D721Med (cell line): ENCODE measurements around the gene DPP8.

Experiments
- DNase-seq: peaks from one replicate; pipeline ENCODE4 v3.0.0; 2011; ENCODE audit warnings: low spot score; ENCODE audit not compliant: insufficient read length
- FAIRE-seq: peaks from 2 replicates; lab custom pipeline; 2011; peaks lifted over from hg19 to GRCh38; lab: Jason Lieb, UNC
- TF ChIP-seq, protein P1 (sequence below): IDR thresholded peaks from 2 replicates; pipeline ENCODE4 v1.5.1; 2012; ENCODE audit warnings: mild to moderate bottlenecking, control low read depth; ENCODE audit not compliant: insufficient read depth; ENCODE audit errors: missing control alignments

DPP8 gene

DNA sequence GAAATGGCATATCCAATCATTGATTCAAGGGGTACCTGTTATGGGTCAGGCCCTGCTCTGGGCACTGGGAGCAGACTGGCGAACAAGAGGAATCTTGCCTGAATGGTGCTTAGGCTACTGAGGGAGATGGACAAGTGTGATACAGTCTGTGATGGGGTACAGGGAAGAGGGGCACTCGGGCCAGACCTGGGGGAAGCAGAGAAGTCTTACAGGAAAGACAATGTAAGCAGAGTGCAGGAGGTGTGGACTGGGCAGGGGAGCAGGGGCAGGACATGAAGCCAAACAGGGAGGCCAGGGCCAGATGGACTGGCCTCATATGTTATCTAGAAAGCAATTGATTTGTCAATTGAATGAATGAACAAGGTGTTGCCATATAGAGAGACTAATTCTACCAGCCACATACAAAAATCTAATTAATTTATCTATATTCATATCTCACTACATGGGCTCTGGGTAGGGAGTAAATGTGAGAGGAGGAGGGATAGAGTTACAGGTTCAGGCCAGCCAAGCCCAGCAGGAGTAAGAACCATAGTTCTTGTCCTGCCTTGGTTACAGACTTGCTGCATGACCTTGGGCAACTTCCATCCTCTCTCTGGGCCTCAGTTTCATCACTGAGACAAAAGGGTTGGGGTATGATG lies 91.2 kb downstream of the DPP8 start:
- FAIRE-seq (no peak), DNase-seq (no peak)
- TF ChIP-seq, protein P1, sequence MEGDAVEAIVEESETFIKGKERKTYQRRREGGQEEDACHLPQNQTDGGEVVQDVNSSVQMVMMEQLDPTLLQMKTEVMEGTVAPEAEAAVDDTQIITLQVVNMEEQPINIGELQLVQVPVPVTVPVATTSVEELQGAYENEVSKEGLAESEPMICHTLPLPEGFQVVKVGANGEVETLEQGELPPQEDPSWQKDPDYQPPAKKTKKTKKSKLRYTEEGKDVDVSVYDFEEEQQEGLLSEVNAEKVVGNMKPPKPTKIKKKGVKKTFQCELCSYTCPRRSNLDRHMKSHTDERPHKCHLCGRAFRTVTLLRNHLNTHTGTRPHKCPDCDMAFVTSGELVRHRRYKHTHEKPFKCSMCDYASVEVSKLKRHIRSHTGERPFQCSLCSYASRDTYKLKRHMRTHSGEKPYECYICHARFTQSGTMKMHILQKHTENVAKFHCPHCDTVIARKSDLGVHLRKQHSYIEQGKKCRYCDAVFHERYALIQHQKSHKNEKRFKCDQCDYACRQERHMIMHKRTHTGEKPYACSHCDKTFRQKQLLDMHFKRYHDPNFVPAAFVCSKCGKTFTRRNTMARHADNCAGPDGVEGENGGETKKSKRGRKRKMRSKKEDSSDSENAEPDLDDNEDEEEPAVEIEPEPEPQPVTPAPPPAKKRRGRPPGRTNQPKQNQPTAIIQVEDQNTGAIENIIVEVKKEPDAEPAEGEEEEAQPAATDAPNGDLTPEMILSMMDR, result no peak

DNA sequence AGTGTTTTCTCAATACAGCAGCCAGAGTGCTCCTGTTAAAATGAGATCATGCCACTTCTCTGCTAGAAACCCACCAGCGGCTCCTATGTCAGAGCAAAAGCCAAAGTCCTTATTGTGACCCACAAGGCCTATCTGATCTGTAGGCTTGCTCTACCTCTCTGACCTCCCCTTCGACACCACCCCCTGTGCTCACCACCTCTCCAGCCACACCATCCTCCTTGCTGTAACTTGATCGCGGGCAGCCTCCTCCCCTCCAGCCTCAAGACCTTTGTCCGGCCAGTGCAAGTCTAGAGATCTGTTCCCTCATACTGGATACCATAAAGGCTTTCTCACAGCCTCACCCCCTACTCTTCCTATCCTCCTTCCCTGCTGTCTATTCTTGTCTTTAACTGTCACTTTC lies 92.8 kb downstream of the DPP8 start:
- no peak for FAIRE-seq
- no peak for DNase-seq
- TF ChIP-seq, protein P1, result no peak

DNA sequence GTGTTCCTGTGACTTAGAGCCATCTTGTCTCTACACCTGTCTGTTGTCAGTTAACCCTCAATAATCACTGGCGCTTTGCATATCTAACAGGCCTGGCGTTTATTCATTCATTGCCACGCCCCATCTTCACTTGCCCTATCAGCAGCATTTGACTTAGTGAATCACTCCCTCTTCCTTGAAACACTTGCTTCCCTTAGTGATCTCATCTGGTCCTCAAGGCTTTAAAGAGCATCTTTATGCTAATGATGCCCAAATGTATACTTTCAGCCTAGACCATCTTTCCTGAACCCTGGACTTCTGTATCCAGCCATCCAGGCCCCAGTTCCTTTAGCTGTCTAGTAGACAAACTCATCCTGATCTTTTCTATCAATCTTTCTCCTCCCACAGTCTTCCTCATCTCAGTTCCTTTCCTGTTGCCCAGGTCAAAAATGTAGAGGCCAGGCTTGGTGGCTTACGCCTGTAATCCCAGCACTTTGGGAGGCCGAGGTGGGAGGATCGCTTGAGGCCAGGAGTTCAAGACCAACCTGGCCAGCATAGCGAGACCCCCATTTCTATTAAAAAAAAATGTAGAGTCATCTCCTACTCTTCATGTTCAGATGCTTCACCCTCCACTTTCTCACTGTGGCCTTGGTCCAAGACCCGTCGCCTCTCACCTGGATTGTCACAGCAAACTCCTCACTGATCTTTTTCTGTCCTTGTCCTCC lies 93.4 kb downstream of the DPP8 start:
- TF ChIP-seq, protein P1, result no peak
- FAIRE-seq, result no peak
- DNase-seq, result no peak

GRCh38 chr15:65423150-65423975 lies 94.1 kb downstream of the DPP8 start:
- no peak for DNase-seq
- no peak for FAIRE-seq
- TF ChIP-seq, protein P1, result no peak

- DNase-seq (peak; percentile 61), FAIRE-seq (no peak)
Measured at GRCh38 chr15:65421360-65422215, 95.9 kb downstream of the DPP8 start.

GRCh38 chr15:65420975-65421359 lies 96.5 kb downstream of the DPP8 start:
- DNase-seq, result no peak
- FAIRE-seq, result no peak
- TF ChIP-seq, protein P1, result no peak

More at GRCh38 chr15:65421360-65422215, 95.9 kb downstream of the DPP8 start:
- TF ChIP-seq, protein P1, result no peak
